GM19025 (cell line): Measurements from ENCODE around the gene RBP5.

Experiments used
- ATAC-seq: cut with Tn5 transposase; IDR thresholded peaks from one replicate; pipeline ENCODE4 v1.9.1; 2021; ENCODE audit warnings: mild to moderate bottlenecking, low read depth, moderate library complexity; ENCODE audit not compliant: unreplicated experiment

RBP5 gene

GRCh38 chr12:7146906-7147305 is 18.2 kb upstream of the RBP5 start:
- no peak for ATAC-seq

- ATAC-seq, result no peak
These were observed 17.5 kb upstream of the RBP5 start for GRCh38 chr12:7146228-7146627.

- no peak for ATAC-seq
These were observed 17.0 kb upstream of the RBP5 start for GRCh38 chr12:7145671-7146070.

- ATAC-seq, result no peak
These were observed 15.9 kb upstream of the RBP5 start for GRCh38 chr12:7144414-7145120.

- no peak for ATAC-seq
These were observed 14.9 kb upstream of the RBP5 start for GRCh38 chr12:7143564-7143963.

GRCh38 chr12:7142809-7143465 is 14.2 kb upstream of the RBP5 start:
- no peak for ATAC-seq

GRCh38 chr12:7142056-7142644 is 13.5 kb upstream of the RBP5 start:
- no peak for ATAC-seq

- ATAC-seq, result no peak
These were observed 12.8 kb upstream of the RBP5 start for GRCh38 chr12:7141351-7142005.

- ATAC-seq, result no peak
These were observed 10.5 kb upstream of the RBP5 start for GRCh38 chr12:7139200-7139599.

GRCh38 chr12:7137908-7138307 is 9.2 kb upstream of the RBP5 start:
- ATAC-seq, result no peak

- no peak for ATAC-seq
These were observed 8.0 kb upstream of the RBP5 start for GRCh38 chr12:7136676-7137075.

- no peak for ATAC-seq
These were observed 7.4 kb upstream of the RBP5 start for GRCh38 chr12:7136071-7136470.

- ATAC-seq, result no peak
These were observed 5.9 kb upstream of the RBP5 start for GRCh38 chr12:7134396-7135166.

- no peak for ATAC-seq
These were observed 2.8 kb upstream of the RBP5 start for GRCh38 chr12:7131502-7131866.

GRCh38 chr12:7130701-7131501 is 2.2 kb upstream of the RBP5 start:
- ATAC-seq, result no peak

- ATAC-seq, result peak; percentile 59
These were observed 1.4 kb upstream of the RBP5 start, which contains the start of gene CLSTN3 for GRCh38 chr12:7129872-7130691. CLSTN3 (plus strand) TSS chr12:7130371; CDS start chr12:7130649, 278 bp downstream.

- no peak for ATAC-seq
These were observed 690 bp upstream of the RBP5 start for GRCh38 chr12:7129287-7129871.

GRCh38 chr12:7127916-7128626 is 618 bp downstream of the RBP5 start:
- ATAC-seq, result no peak
